Osteocyte (in vitro differentiated cells): Measurements from ENCODE around the gene FBXL14. TPM values are rescaled to one million over a fixed set of nuclear protein-coding genes. Genes with fewer than 3 reads are reported as not detected.

Source experiments
- DNase-seq: peaks from one replicate; pipeline ENCODE4 v3.0.0; 2021; ENCODE audit warnings: mixed read lengths; ENCODE audit not compliant: unreplicated experiment; ENCODE audit errors: extremely low spot score
- H3K27ac Mint-ChIP-seq: one replicate; pipeline ENCODE4 v1.8.0; 2021; ENCODE audit warnings: mild to moderate bottlenecking, mixed read lengths; ENCODE audit not compliant: unreplicated experiment
- H3K27me3 Mint-ChIP-seq: one replicate; pipeline ENCODE4 v1.8.0; 2021; ENCODE audit warnings: mixed read lengths; ENCODE audit not compliant: unreplicated experiment
- H3K36me3 Mint-ChIP-seq: one replicate; pipeline ENCODE4 v1.8.0; 2021; ENCODE audit warnings: mixed read lengths; ENCODE audit not compliant: unreplicated experiment
- H3K4me1 Mint-ChIP-seq: one replicate; pipeline ENCODE4 v1.8.0; 2021; ENCODE audit warnings: mixed read lengths; ENCODE audit not compliant: unreplicated experiment
- H3K4me3 Mint-ChIP-seq: one replicate; pipeline ENCODE4 v1.8.0; 2021; ENCODE audit warnings: mild to moderate bottlenecking, moderate library complexity, mixed read lengths; ENCODE audit not compliant: unreplicated experiment
- H3K9me3 Mint-ChIP-seq: one replicate; pipeline ENCODE4 v1.8.0; 2021; ENCODE audit warnings: mixed read lengths; ENCODE audit not compliant: unreplicated experiment
- CTCF ChIP-seq: fragments of 200-600 bp; sonication (generic); IDR thresholded peaks from 2 replicates; pipeline ENCODE4 v1.5.0; 2021; ENCODE audit warnings: antibody characterized with exemption, mild to moderate bottlenecking, moderate library complexity
- long read RNA-seq: library from polyadenylated mRNA; unstranded; transcript quantifications from one replicate; pipeline ENCODE4 v2.0.0, GENCODE V29; 2021
- total RNA-seq: library from RNA; stranded (reverse); gene quantifications from 2 replicates; pipeline ENCODE4 v1.2.1, GENCODE V29; 2021

Gene FBXL14, protein sequence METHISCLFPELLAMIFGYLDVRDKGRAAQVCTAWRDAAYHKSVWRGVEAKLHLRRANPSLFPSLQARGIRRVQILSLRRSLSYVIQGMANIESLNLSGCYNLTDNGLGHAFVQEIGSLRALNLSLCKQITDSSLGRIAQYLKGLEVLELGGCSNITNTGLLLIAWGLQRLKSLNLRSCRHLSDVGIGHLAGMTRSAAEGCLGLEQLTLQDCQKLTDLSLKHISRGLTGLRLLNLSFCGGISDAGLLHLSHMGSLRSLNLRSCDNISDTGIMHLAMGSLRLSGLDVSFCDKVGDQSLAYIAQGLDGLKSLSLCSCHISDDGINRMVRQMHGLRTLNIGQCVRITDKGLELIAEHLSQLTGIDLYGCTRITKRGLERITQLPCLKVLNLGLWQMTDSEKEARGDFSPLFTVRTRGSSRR
- total RNA-seq = 9.1 and 9.4 TPM in 2 replicates
- long read RNA-seq, partial matches to known transcripts = 0 of 1 reads
- long read RNA-seq, other reads (novel, unspliced or antisense) = 1 of 1 reads

DNA sequence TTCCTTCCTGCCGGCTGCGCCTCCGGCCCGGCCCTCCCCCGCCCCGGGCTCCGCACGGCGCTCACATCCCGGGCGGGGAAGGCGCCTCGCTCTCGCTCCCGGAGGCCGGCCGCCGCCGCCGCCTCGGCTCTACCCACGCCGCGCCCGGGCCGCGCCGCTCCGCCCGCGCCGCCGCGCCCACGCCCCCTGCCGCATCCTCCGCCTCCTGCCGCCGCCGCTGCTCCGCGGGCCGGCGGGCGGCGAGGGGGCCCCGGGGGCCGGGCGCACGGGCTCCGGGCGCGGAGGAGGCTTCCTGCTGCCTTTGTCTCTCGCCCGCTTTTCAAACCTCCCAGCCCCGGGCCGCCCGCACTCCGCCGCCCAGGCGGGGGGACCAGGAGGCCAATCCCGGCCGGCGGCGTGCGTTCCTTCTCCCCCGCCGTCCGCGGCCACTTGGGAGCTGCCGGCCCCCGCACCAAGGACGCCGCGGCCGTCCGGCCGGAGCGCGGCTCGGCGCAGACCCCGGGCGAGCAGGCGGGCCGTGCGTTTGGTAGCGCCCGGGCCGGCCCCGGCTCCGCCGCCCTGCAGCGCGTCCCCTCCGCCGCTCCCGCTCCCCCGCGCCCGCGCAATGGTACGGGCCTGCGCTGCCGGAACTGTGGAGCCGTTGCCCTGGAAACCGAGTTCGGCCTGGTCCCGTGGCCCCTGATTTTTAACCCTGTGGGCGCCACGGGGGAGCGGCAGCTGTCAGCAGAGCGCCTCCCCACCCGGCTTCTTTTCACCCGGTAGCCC, at the start of gene FBXL14:
Gene FBXL14, minus strand, starts transcription at position 321 of the 765 bp plus-strand sequence. CDS start 515 bp downstream, outside the sequence.
- peaks cover 59% of the 10 kb centered on the region for H3K4me1 Mint-ChIP-seq
- H3K4me3 Mint-ChIP-seq = peak within 1 kb of the TSS; percentile 89
- TF ChIP-seq CTCF = no peak
- peak within 1 kb of the TSS; percentile 93 for H3K27ac Mint-ChIP-seq
- H3K36me3 Mint-ChIP-seq = no peaks in the 10 kb centered on the region
- peak; percentile 97 for DNase-seq
- H3K9me3 Mint-ChIP-seq = no peaks in the 10 kb centered on the region
- H3K27me3 Mint-ChIP-seq = no peaks in the 10 kb centered on the region

GRCh38 chr12:1643905-1644533, 49.6 kb upstream of the FBXL14 start:
- Mint-ChIP-seq H3K9me3 (no peaks in the 10 kb centered on the region), H3K4me3 (no peak overlapping the region), H3K27me3 (no peaks in the 10 kb centered on the region), H3K4me1 (peaks cover 11% of the 10 kb centered on the region), H3K27ac (no peak overlapping the region), H3K36me3 (peaks cover 28% of the 10 kb centered on the region)
- no peak for DNase-seq
- no peak for TF ChIP-seq CTCF

DNA sequence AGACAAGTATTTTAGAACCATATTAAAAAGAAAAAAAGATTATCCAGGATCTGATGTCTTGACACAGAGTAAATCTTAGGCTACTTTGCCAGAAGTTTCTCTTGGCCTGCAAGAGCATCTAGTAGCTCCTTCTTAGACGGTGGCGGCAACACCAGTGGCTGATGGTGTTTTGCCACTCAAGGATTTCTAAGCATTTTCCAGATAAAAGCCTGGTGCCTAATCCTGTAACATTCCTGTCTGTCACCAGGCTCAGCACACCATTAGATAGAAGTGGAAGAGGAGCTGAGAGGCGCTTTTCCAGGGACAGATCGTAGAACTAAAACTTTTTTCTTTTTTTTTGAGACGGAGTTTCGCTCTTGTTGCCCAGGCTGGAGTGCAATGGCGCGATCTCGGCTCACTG, 48.7 kb upstream of the FBXL14 start:
- DNase-seq = no peak
- TF ChIP-seq CTCF = no peak
- Mint-ChIP-seq H3K36me3 (peaks cover 28% of the 10 kb centered on the region), H3K9me3 (no peaks in the 10 kb centered on the region), H3K27ac (peak overlapping the region; percentile 28), H3K4me3 (no peak overlapping the region), H3K4me1 (peaks cover 8% of the 10 kb centered on the region), H3K27me3 (no peaks in the 10 kb centered on the region)

DNA sequence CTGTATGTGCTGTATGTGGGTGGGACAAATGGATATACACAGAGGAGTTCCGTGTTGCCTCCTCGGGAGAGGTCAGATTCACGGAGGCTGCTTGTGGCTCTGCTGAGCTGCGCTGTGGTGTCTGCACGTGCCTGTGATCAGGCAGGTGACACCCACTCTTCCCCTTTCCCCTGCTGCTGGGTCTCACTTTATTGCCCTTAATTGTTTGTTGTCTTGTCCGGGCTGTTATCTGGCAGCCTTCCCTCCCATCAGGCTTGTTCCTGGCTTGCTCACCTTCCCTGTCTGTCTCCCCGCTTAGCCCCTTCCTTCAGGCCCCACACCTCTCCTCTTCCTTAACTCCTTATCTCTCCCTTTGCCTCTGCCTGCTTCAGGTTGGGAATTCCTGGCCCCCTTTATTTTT, 48.1 kb upstream of the FBXL14 start:
- no peak for DNase-seq
- H3K4me1 Mint-ChIP-seq = peaks cover 8% of the 10 kb centered on the region
- no peak overlapping the region for H3K4me3 Mint-ChIP-seq
- H3K9me3 Mint-ChIP-seq = no peaks in the 10 kb centered on the region
- peaks cover 25% of the 10 kb centered on the region for H3K36me3 Mint-ChIP-seq
- H3K27ac Mint-ChIP-seq = peak overlapping the region; percentile 28
- no peaks in the 10 kb centered on the region for H3K27me3 Mint-ChIP-seq
- no peak for TF ChIP-seq CTCF
